Vagina (tissue), 2 donors: ENCODE results near the gene SLC28A2. TPM values are rescaled to one million over a fixed set of nuclear protein-coding genes. Genes with fewer than 3 reads are reported as not detected.
"Not testable (repeated sequence)": the region's sequence is repeated elsewhere in the genome, so short reads cannot be mapped to it uniquely, and the experiment has no call there.

Experiments used
- DNase-seq, 2 donors: peaks; one replicate each; pipeline ENCODE4 v3.0.0-alpha.2; 2017; ENCODE audit errors: extremely low spot score in 2 of 2
- H3K27ac ChIP-seq: fragments of 200-600 bp; sonication (generic); one replicate; pipeline ENCODE4 v1.5.1; 2019
- H3K27me3 ChIP-seq: fragments of 200-600 bp; sonication (generic); one replicate; pipeline ENCODE4 v1.5.1; 2019
- H3K36me3 ChIP-seq, 2 donors: fragments of 200-600 bp; sonication (generic); one replicate each; pipeline ENCODE4 v1.5.1; 2017 to 2019
- H3K4me1 ChIP-seq: fragments of 200-600 bp; sonication (generic); one replicate; pipeline ENCODE4 v1.5.1; 2019
- H3K4me3 ChIP-seq, 2 donors: fragments of 200-600 bp; sonication (generic); 1 replicate in 1 of 2; 2 replicates in 1 of 2; pipeline ENCODE4 v1.5.1; 2016 to 2019
- H3K9me3 ChIP-seq: fragments of 200-600 bp; sonication (generic); one replicate; pipeline ENCODE4 v1.5.1; 2019
- CTCF ChIP-seq, 3 experiments: fragments of 450-650 bp in 2 of 3; fragments of 200-600 bp in 1 of 3; sonication (generic) in 1 of 3; IDR thresholded peaks; one replicate each; pipeline ENCODE4 v1.5.1; 2017 to 2019; ENCODE audit warnings: antibody characterized with exemption in 3 of 3, mild to moderate bottlenecking in 2 of 3, moderate library complexity in 2 of 3
- POLR2A ChIP-seq, 2 donors: fragments of 450-650 bp; IDR thresholded peaks; one replicate each; pipeline ENCODE4 v1.6.1; 2017; ENCODE audit warnings: antibody characterized with exemption in 2 of 2, mild to moderate bottlenecking in 2 of 2, moderate library complexity in 2 of 2
- POLR2AphosphoS5 ChIP-seq, 2 donors: sonication (generic); formaldehyde crosslinking; IDR thresholded peaks; one replicate each; pipeline ENCODE4 v1.9.0; 2017; ENCODE audit warnings: antibody characterized with exemption in 2 of 2, mild to moderate bottlenecking in 2 of 2, low read depth in 1 of 2; ENCODE audit not compliant: insufficient read depth in 1 of 2
- intact Hi-C: fragments of 100-400 bp; cut with DNase I; formaldehyde crosslinking; loops from one replicate; pipeline ENCODE4 v1.15.1; 2023
- total RNA-seq: library from RNA; depleted of rRNA; stranded (reverse); fragments of >200 nt; gene quantifications from one replicate; pipeline ENCODE4 v1.2.3, GENCODE V29; 2016

SLC28A2 gene
- total RNA-seq, 1 donor from 2014 or later = not detected

- intact Hi-C loops = no loop called here
- TF ChIP-seq POLR2AphosphoS5 (IDR thresholded peaks at IDR 0.05; ENCODE audit: insufficient read depth in 1 of 2, low read depth in 1 of 2) (no peak), CTCF (IDR thresholded peaks at IDR 0.05) (no peak), POLR2A (IDR thresholded peaks at IDR 0.05) (no peak)
- Histone ChIP-seq H3K36me3 (no peaks in the 10 kb centered on the region), H3K4me1 (no peaks in the 10 kb centered on the region), H3K27me3 (no peaks in the 10 kb centered on the region), H3K4me3 (no peak overlapping the region), H3K9me3 (no peaks in the 10 kb centered on the region), H3K27ac (no peak overlapping the region)
- no peak for DNase-seq
Observed at GRCh38 chr15:45306105-45306504, 54.1 kb downstream of the SLC28A2 start.

- Histone ChIP-seq H3K4me3 (peak overlapping the region in 1 of 2 donors; percentile 5), H3K9me3 (no peaks in the 10 kb centered on the region), H3K27me3 (no peaks in the 10 kb centered on the region), H3K4me1 (no peaks in the 10 kb centered on the region), H3K27ac (no peak overlapping the region), H3K36me3 (no peaks in the 10 kb centered on the region)
- no peak for DNase-seq
- TF ChIP-seq CTCF (IDR thresholded peaks at IDR 0.05) (peak in 2 of 3 experiments; percentile 34 to 38), POLR2AphosphoS5 (IDR thresholded peaks at IDR 0.05; ENCODE audit: insufficient read depth in 1 of 2, low read depth in 1 of 2) (peak in 1 of 2 donors; percentile 17), POLR2A (IDR thresholded peaks at IDR 0.05) (no peak)
- intact Hi-C loops = no loop called here
Observed at GRCh38 chr15:45307230-45307924, 55.3 kb downstream of the SLC28A2 start.

- intact Hi-C loops, DNase-seq: not testable (repeated sequence)
Observed at GRCh38 chr15:45314117-45314516, 62.1 kb downstream of the SLC28A2 start.

GRCh38 chr15:45314960-45315359 lies 62.9 kb downstream of the SLC28A2 start:
- no peak overlapping the region for H3K4me3 ChIP-seq
- H3K27me3 ChIP-seq = no peaks in the 10 kb centered on the region
- no peak overlapping the region for H3K27ac ChIP-seq
- no peaks in the 10 kb centered on the region for H3K36me3 ChIP-seq
- TF ChIP-seq POLR2AphosphoS5 (IDR thresholded peaks at IDR 0.05; ENCODE audit: insufficient read depth in 1 of 2, low read depth in 1 of 2) (no peak), CTCF (IDR thresholded peaks at IDR 0.05) (no peak), POLR2A (IDR thresholded peaks at IDR 0.05) (no peak)
- H3K4me1 ChIP-seq = no peaks in the 10 kb centered on the region
- intact Hi-C loops = no loop called here
- no peak for DNase-seq
- no peaks in the 10 kb centered on the region for H3K9me3 ChIP-seq

More at GRCh38 chr15:45314117-45314516, 62.1 kb downstream of the SLC28A2 start:
- H3K4me1 ChIP-seq, H3K27me3 ChIP-seq, H3K27ac ChIP-seq, H3K36me3 ChIP-seq, H3K4me3 ChIP-seq, H3K9me3 ChIP-seq: not testable (repeated sequence)

GRCh38 chr15:45319472-45320214 lies 67.6 kb downstream of the SLC28A2 start:
- Histone ChIP-seq H3K4me1 (no peaks in the 10 kb centered on the region), H3K9me3 (no peaks in the 10 kb centered on the region), H3K27me3 (no peaks in the 10 kb centered on the region), H3K36me3 (no peaks in the 10 kb centered on the region), H3K4me3 (no peak overlapping the region), H3K27ac (no peak overlapping the region)
- TF ChIP-seq POLR2AphosphoS5 (IDR thresholded peaks at IDR 0.05; ENCODE audit: insufficient read depth in 1 of 2, low read depth in 1 of 2) (no peak), CTCF (IDR thresholded peaks at IDR 0.05) (no peak), POLR2A (IDR thresholded peaks at IDR 0.05) (no peak)
- intact Hi-C loops = no loop called here
- no peak for DNase-seq
